Measurements from ENCODE around the gene IRF5.
A peak's percentile ranks its signal among the peaks of the same experiment; 100 is the strongest.

IRF5 gene

GRCh38 chr7:128931965-128932861, 5.5 kb upstream of the IRF5 start:
- Histone ChIP-seq H3K27ac (ENCODE audit: low read depth, low read length) (no peak overlapping the region), H3K36me3 (ENCODE audit: control insufficient read depth, insufficient read depth, low read length) (no peaks in the 10 kb centered on the region), H3K9ac (ENCODE audit: low read length) (no peak overlapping the region), H3K4me1 (ENCODE audit: control insufficient read depth, insufficient read depth, low read length) (no peaks in the 10 kb centered on the region), H3K27me3 (ENCODE audit: control insufficient read depth, insufficient read depth, low read length) (no peaks in the 10 kb centered on the region), H3K4me3 (ENCODE audit: low read length) (no peak overlapping the region)

- Histone ChIP-seq H3K4me3 (ENCODE audit: low read length) (no peak overlapping the region), H3K9ac (ENCODE audit: low read length) (no peak overlapping the region), H3K27ac (ENCODE audit: low read depth, low read length) (no peak overlapping the region), H3K4me1 (ENCODE audit: control insufficient read depth, insufficient read depth, low read length) (no peaks in the 10 kb centered on the region), H3K27me3 (ENCODE audit: control insufficient read depth, insufficient read depth, low read length) (no peaks in the 10 kb centered on the region), H3K36me3 (ENCODE audit: control insufficient read depth, insufficient read depth, low read length) (no peaks in the 10 kb centered on the region)
Observed at GRCh38 chr7:128932862-128933179, 4.9 kb upstream of the IRF5 start.

- Histone ChIP-seq H3K27me3 (ENCODE audit: control insufficient read depth, insufficient read depth, low read length) (peaks cover 2% of the 10 kb centered on the region), H3K4me1 (ENCODE audit: control insufficient read depth, insufficient read depth, low read length) (no peaks in the 10 kb centered on the region), H3K4me3 (ENCODE audit: low read length) (no peak overlapping the region), H3K36me3 (ENCODE audit: control insufficient read depth, insufficient read depth, low read length) (no peaks in the 10 kb centered on the region), H3K27ac (ENCODE audit: low read depth, low read length) (no peak overlapping the region), H3K9ac (ENCODE audit: low read length) (no peak overlapping the region)
Observed at GRCh38 chr7:128933180-128933891, 4.4 kb upstream of the IRF5 start.

- Histone ChIP-seq H3K27ac (ENCODE audit: low read depth, low read length) (no peak overlapping the region), H3K27me3 (ENCODE audit: control insufficient read depth, insufficient read depth, low read length) (peaks cover 2% of the 10 kb centered on the region), H3K9ac (ENCODE audit: low read length) (no peak overlapping the region), H3K4me1 (ENCODE audit: control insufficient read depth, insufficient read depth, low read length) (no peaks in the 10 kb centered on the region), H3K4me3 (ENCODE audit: low read length) (no peak overlapping the region), H3K36me3 (ENCODE audit: control insufficient read depth, insufficient read depth, low read length) (no peaks in the 10 kb centered on the region)
Observed at GRCh38 chr7:128934361-128935341, 3.1 kb upstream of the IRF5 start.

- Histone ChIP-seq H3K4me1 (ENCODE audit: control insufficient read depth, insufficient read depth, low read length) (no peaks in the 10 kb centered on the region), H3K9ac (ENCODE audit: low read length) (no peak overlapping the region), H3K4me3 (ENCODE audit: low read length) (no peak overlapping the region), H3K27me3 (ENCODE audit: control insufficient read depth, insufficient read depth, low read length) (peaks cover 2% of the 10 kb centered on the region), H3K36me3 (ENCODE audit: control insufficient read depth, insufficient read depth, low read length) (no peaks in the 10 kb centered on the region), H3K27ac (ENCODE audit: low read depth, low read length) (no peak overlapping the region)
Observed at GRCh38 chr7:128935342-128935730, 2.4 kb upstream of the IRF5 start.

- H3K27ac ChIP-seq (ENCODE audit: low read depth, low read length), result no peak overlapping the region
Observed at GRCh38 chr7:128936798-128937197, 929 bp upstream of the IRF5 start.

GRCh38 chr7:128937271-128937646, 468 bp upstream of the IRF5 start:
- Histone ChIP-seq H3K36me3 (ENCODE audit: control insufficient read depth, insufficient read depth, low read length) (no peaks in the 10 kb centered on the region), H3K27me3 (ENCODE audit: control insufficient read depth, insufficient read depth, low read length) (peaks cover 2% of the 10 kb centered on the region), H3K4me1 (ENCODE audit: control insufficient read depth, insufficient read depth, low read length) (no peaks in the 10 kb centered on the region), H3K4me3 (ENCODE audit: low read length) (peak overlapping the region; percentile 75), H3K9ac (ENCODE audit: low read length) (no peak overlapping the region), H3K27ac (ENCODE audit: low read depth, low read length) (no peak overlapping the region)

More at GRCh38 chr7:128936798-128937197, 929 bp upstream of the IRF5 start:
- no peak overlapping the region for H3K9ac ChIP-seq (ENCODE audit: low read length)
- peaks cover 2% of the 10 kb centered on the region for H3K27me3 ChIP-seq (ENCODE audit: control insufficient read depth, insufficient read depth, low read length)
- H3K4me3 ChIP-seq (ENCODE audit: low read length), result no peak overlapping the region
- no peaks in the 10 kb centered on the region for H3K36me3 ChIP-seq (ENCODE audit: control insufficient read depth, insufficient read depth, low read length)
- H3K4me1 ChIP-seq (ENCODE audit: control insufficient read depth, insufficient read depth, low read length), result no peaks in the 10 kb centered on the region

- Histone ChIP-seq H3K4me3 (ENCODE audit: low read length) (peak overlapping the region; percentile 75), H3K9ac (ENCODE audit: low read length) (no peak overlapping the region), H3K4me1 (ENCODE audit: control insufficient read depth, insufficient read depth, low read length) (no peaks in the 10 kb centered on the region), H3K36me3 (ENCODE audit: control insufficient read depth, insufficient read depth, low read length) (no peaks in the 10 kb centered on the region), H3K27ac (ENCODE audit: low read depth, low read length) (no peak overlapping the region), H3K27me3 (ENCODE audit: control insufficient read depth, insufficient read depth, low read length) (peaks cover 2% of the 10 kb centered on the region)
Observed at GRCh38 chr7:128938544-128939074, 882 bp downstream of the IRF5 start.

GRCh38 chr7:128939075-128939860, 1.5 kb downstream of the IRF5 start:
- Histone ChIP-seq H3K36me3 (ENCODE audit: control insufficient read depth, insufficient read depth, low read length) (no peaks in the 10 kb centered on the region), H3K4me1 (ENCODE audit: control insufficient read depth, insufficient read depth, low read length) (no peaks in the 10 kb centered on the region), H3K9ac (ENCODE audit: low read length) (no peak overlapping the region)

GRCh38 chr7:128939861-128940410, 2.2 kb downstream of the IRF5 start:
- no peak overlapping the region for H3K27ac ChIP-seq (ENCODE audit: low read depth, low read length)
- H3K4me1 ChIP-seq (ENCODE audit: control insufficient read depth, insufficient read depth, low read length), result no peaks in the 10 kb centered on the region
- H3K36me3 ChIP-seq (ENCODE audit: control insufficient read depth, insufficient read depth, low read length), result no peaks in the 10 kb centered on the region
- no peak overlapping the region for H3K9ac ChIP-seq (ENCODE audit: low read length)
- H3K4me3 ChIP-seq (ENCODE audit: low read length), result no peak overlapping the region
- peaks cover 2% of the 10 kb centered on the region for H3K27me3 ChIP-seq (ENCODE audit: control insufficient read depth, insufficient read depth, low read length)

More at GRCh38 chr7:128939075-128939860, 1.5 kb downstream of the IRF5 start:
- no peak overlapping the region for H3K27ac ChIP-seq (ENCODE audit: low read depth, low read length)
- H3K27me3 ChIP-seq (ENCODE audit: control insufficient read depth, insufficient read depth, low read length), result peaks cover 2% of the 10 kb centered on the region
- H3K4me3 ChIP-seq (ENCODE audit: low read length), result no peak overlapping the region
